Caco-2 (cell line): Measurements from ENCODE around the gene RASGRF2. TPM values are rescaled to one million over a fixed set of nuclear protein-coding genes. Genes with fewer than 3 reads are reported as not detected.

ENCODE experiments used
- BruUV-seq: library from RNA; stranded (reverse); fragments of 400-500 nt; replicated peaks from 2 replicates; lab custom pipeline; 2021; lab: Mats Ljungman, UMichigan
- CTCF ChIA-PET: fragments of 300-600 bp; sonication (Branson Sonifier 250); formaldehyde crosslinking; loops from one replicate; lab custom pipeline; 2022; ENCODE audit warnings: antibody characterized with exemption; lab: Charles Lee
- POLR2A ChIA-PET: fragments of 300-600 bp; sonication (Branson Sonifier 250); formaldehyde crosslinking; loops from one replicate; lab custom pipeline; 2022; ENCODE audit warnings: antibody characterized with exemption; lab: Charles Lee
- DNase-seq, 2 experiments: peaks; one replicate each; pipeline versions ENCODE4 v3.0.0 to v3.0.0-alpha.2; 2020 to 2022
- H3K27me3 ChIP-seq: replicated peaks from 2 replicates; pipeline ENCODE4 v1.6.0; 2011; ENCODE audit warnings: low read length; ENCODE audit not compliant: control insufficient read depth, insufficient read depth
- H3K36me3 ChIP-seq: 2 replicates; pipeline ENCODE4 v1.5.1; 2011; ENCODE audit warnings: low read length; ENCODE audit not compliant: control insufficient read depth, insufficient read depth
- H3K4me1 ChIP-seq: fragments of 250-450 bp; sonication (Bioruptor Pico); 2 replicates; pipeline ENCODE4 v1.5.1; 2020; ENCODE audit warnings: mild to moderate bottlenecking
- H3K4me3 ChIP-seq: 2 replicates; pipeline ENCODE4 v1.5.1; 2011; ENCODE audit warnings: low read depth, mild to moderate bottlenecking, control low read depth, low read length
- H3K9me3 ChIP-seq: fragments of 250-450 bp; sonication (Bioruptor Pico); 2 replicates; pipeline ENCODE4 v1.5.1; 2020; ENCODE audit warnings: mild to moderate bottlenecking, moderate library complexity
- H3K27ac Mint-ChIP-seq: one replicate; pipeline ENCODE4 v1.8.0; 2022; ENCODE audit warnings: mixed read lengths; ENCODE audit not compliant: unreplicated experiment
- H3K27me3 Mint-ChIP-seq: one replicate; pipeline ENCODE4 v1.8.0; 2022; ENCODE audit warnings: mixed read lengths; ENCODE audit not compliant: insufficient read depth, unreplicated experiment
- H3K36me3 Mint-ChIP-seq: one replicate; pipeline ENCODE4 v1.8.0; 2022; ENCODE audit warnings: mild to moderate bottlenecking, mixed read lengths; ENCODE audit not compliant: insufficient read depth, unreplicated experiment
- H3K4me1 Mint-ChIP-seq: one replicate; pipeline ENCODE4 v1.8.0; 2022; ENCODE audit warnings: low read depth, mixed read lengths; ENCODE audit not compliant: unreplicated experiment
- H3K4me3 Mint-ChIP-seq: one replicate; pipeline ENCODE4 v1.8.0; 2022; ENCODE audit warnings: mild to moderate bottlenecking, moderate library complexity, mixed read lengths; ENCODE audit not compliant: unreplicated experiment
- H3K9me3 Mint-ChIP-seq: one replicate; pipeline ENCODE4 v1.8.0; 2022; ENCODE audit warnings: mixed read lengths; ENCODE audit not compliant: unreplicated experiment
- CTCF ChIP-seq, 2 experiments: fragments of 200-600 bp in 1 of 2; IDR thresholded peaks; 1 replicate in 1 of 2; 2 replicates in 1 of 2; pipeline versions ENCODE4 v1.5.1 to v1.8.0; 2011 to 2022; ENCODE audit warnings: antibody characterized with exemption in 1 of 2, control low read depth in 1 of 2, inconsistent platforms in 1 of 2, low read depth in 1 of 2, low read length in 1 of 2, mild to moderate bottlenecking in 1 of 2, moderate library complexity in 1 of 2; ENCODE audit not compliant: insufficient read depth in 1 of 2, severe bottlenecking in 1 of 2, unreplicated experiment in 1 of 2
- intact Hi-C: fragments of 100-400 bp; cut with micrococcal nuclease; formaldehyde crosslinking; loops from one replicate; pipeline ENCODE4 v1.10.0; 2022; ENCODE audit not compliant: unreplicated experiment
- total RNA-seq: library from RNA; stranded (reverse); gene quantifications from 2 replicates; pipeline ENCODE4 v1.2.3, GENCODE V29; 2022

RASGRF2 gene
- total RNA-seq, 1 experiment from 2014 or later: 23.1 TPM

DNA sequence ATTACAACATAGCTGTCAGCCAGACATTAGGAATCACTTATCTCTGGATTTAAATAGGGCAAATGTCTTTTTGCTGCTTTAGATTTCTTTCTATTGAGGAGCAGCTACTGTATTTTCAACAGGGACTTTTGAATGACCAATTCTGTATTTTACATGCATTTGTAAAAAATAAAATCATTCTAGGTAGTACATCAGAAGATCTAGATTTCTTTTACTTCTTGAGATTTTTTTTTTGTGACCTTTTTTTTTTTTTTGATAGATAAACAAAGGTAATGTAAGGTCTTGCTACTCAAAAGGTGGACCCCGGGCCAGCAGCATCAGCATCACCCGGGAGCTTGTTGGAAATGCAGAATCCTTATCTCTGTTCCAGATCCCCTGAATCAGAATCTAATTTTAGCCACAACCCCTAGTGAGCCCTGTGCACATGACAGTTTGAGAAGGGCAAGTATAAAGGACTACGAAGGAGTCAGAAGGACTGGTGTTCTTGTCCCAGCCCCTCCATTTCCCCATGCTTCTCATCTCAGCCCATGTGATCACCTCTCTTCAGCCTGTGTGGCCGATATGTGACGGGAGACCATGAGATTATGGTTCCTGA is 235.3 kb downstream of the RASGRF2 start:
- H3K9me3 Mint-ChIP-seq: no peaks in the 10 kb centered on the region
- TF ChIP-seq CTCF (IDR thresholded peaks at IDR 0.05; ENCODE audit: insufficient read depth in 1 of 2, low read depth in 1 of 2, low read length in 1 of 2, severe bottlenecking in 1 of 2, unreplicated experiment in 1 of 2): no peak
- intact Hi-C loops: loop anchor here (5.0 to 10.0 kb wide), 3 partner anchors 231 to 508 kb away; partner anchors contain the start of gene RASGRF2
- DNase-seq: no peak
- H3K36me3 Mint-ChIP-seq: no peaks in the 10 kb centered on the region
- POLR2A ChIA-PET: no interaction called here
- CTCF ChIA-PET: interaction anchor here (0.5 to 1.0 kb wide), 3 partner anchors 27 to 87 kb away, joined by 3 to 4 read pairs (median 3); no protein-coding TSS in a partner anchor
- no peak overlapping the region for H3K27ac Mint-ChIP-seq
- Histone ChIP-seq H3K36me3 (no peaks in the 10 kb centered on the region), H3K4me1 (no peaks in the 10 kb centered on the region; the same call in 1 of the 2 replicates), H3K27me3 (no peaks in the 10 kb centered on the region), H3K4me3 (no peak overlapping the region), H3K9me3 (no peaks in the 10 kb centered on the region)
- H3K27me3 Mint-ChIP-seq: no peaks in the 10 kb centered on the region
- H3K4me1 Mint-ChIP-seq: peaks cover 6% of the 10 kb centered on the region
- no TSS peak for BruUV-seq
- peak overlapping the region; percentile 59 for H3K4me3 Mint-ChIP-seq

- Histone ChIP-seq H3K27me3 (no peaks in the 10 kb centered on the region), H3K4me3 (no peak overlapping the region), H3K4me1 (no peaks in the 10 kb centered on the region), H3K9me3 (no peaks in the 10 kb centered on the region), H3K36me3 (no peaks in the 10 kb centered on the region)
- ChIA-PET CTCF (no interaction called here), POLR2A (no interaction called here)
- no TSS peak for BruUV-seq
- no peaks in the 10 kb centered on the region for H3K9me3 Mint-ChIP-seq
- intact Hi-C loops: no loop called here
- no peaks in the 10 kb centered on the region for H3K4me1 Mint-ChIP-seq
- H3K4me3 Mint-ChIP-seq: no peak overlapping the region
- TF ChIP-seq CTCF (IDR thresholded peaks at IDR 0.05; ENCODE audit: insufficient read depth in 1 of 2, low read depth in 1 of 2, low read length in 1 of 2, severe bottlenecking in 1 of 2, unreplicated experiment in 1 of 2): no peak
- no peak overlapping the region for H3K27ac Mint-ChIP-seq
- no peak for DNase-seq
- H3K36me3 Mint-ChIP-seq: no peaks in the 10 kb centered on the region
- no peaks in the 10 kb centered on the region for H3K27me3 Mint-ChIP-seq
Observed at GRCh38 chr5:81202655-81203054, 242.5 kb downstream of the RASGRF2 start.

- H3K4me3 ChIP-seq: no peak overlapping the region
- no peaks in the 10 kb centered on the region for H3K27me3 ChIP-seq
- Mint-ChIP-seq H3K27ac (no peak overlapping the region), H3K9me3 (no peaks in the 10 kb centered on the region), H3K4me1 (no peaks in the 10 kb centered on the region), H3K36me3 (no peaks in the 10 kb centered on the region), H3K4me3 (no peak overlapping the region), H3K27me3 (no peaks in the 10 kb centered on the region)
- H3K9me3 ChIP-seq: no peaks in the 10 kb centered on the region
- CTCF ChIA-PET: no interaction called here
- no peak for TF ChIP-seq CTCF (IDR thresholded peaks at IDR 0.05; ENCODE audit: insufficient read depth in 1 of 2, low read depth in 1 of 2, low read length in 1 of 2, severe bottlenecking in 1 of 2, unreplicated experiment in 1 of 2)
- no TSS peak for BruUV-seq
- intact Hi-C loops: no loop called here
- no peak for DNase-seq
- H3K4me1 ChIP-seq: no peaks in the 10 kb centered on the region
- H3K36me3 ChIP-seq: no peaks in the 10 kb centered on the region
- POLR2A ChIA-PET: interaction anchor here (0.6 kb wide), 1 partner anchor 538 kb away, joined by 3 read pairs; no protein-coding TSS in a partner anchor
Observed at GRCh38 chr5:81203729-81204128, 243.6 kb downstream of the RASGRF2 start.
